Stimulated activated CD8-positive, alpha-beta memory T cell treated with anti-CD3 and anti-CD28 coated beads, Interleukin-4, amount 100 ng/mL, for 1 hour (primary cell): ENCODE data around the gene FBL.

Source experiments
- DNase-seq, 2 donors: peaks; one replicate each; pipeline ENCODE4 v3.0.0-alpha.2; 2020; ENCODE audit warnings: low read depth in 2 of 2, low spot score in 1 of 2

Gene FBL

GRCh38 chr19:39796000-39796498, 50.1 kb downstream of the FBL start:
- DNase-seq, result no peak

- DNase-seq, result no peak
Observed at GRCh38 chr19:39795001-39795400, 51.2 kb downstream of the FBL start.

- DNase-seq, result peak; percentile 36 to 57
Observed at GRCh38 chr19:39792999-39793546, 53.1 kb downstream of the FBL start.

- DNase-seq, result no peak
Observed at GRCh38 chr19:39788244-39788643, 57.9 kb downstream of the FBL start.
